Endothelial cell of umbilical vein (primary cell): ENCODE results near the gene OASL.
"Not testable (repeated sequence)": the region's sequence is repeated elsewhere in the genome, so short reads cannot be mapped to it uniquely, and the experiment has no call there.

Experiments
- CTCF ChIP-seq, 2 donors: IDR thresholded peaks; 1 replicate in 1 of 2; 2 replicates in 1 of 2; pipeline ENCODE4 v1.5.1; 2011; ENCODE audit warnings: low read length in 2 of 2, mild to moderate bottlenecking in 2 of 2, moderate library complexity in 2 of 2, control low read depth in 1 of 2, inconsistent platforms in 1 of 2, low read depth in 1 of 2; ENCODE audit not compliant: insufficient read depth in 1 of 2; ENCODE audit errors: extremely low read depth in 1 of 2
- EZH2 ChIP-seq: IDR thresholded peaks from 2 replicates; pipeline ENCODE4 v1.6.1; 2012; ENCODE audit warnings: borderline replicate concordance, low read depth, mild to moderate bottlenecking, moderate library complexity, low read length, inconsistent platforms; ENCODE audit not compliant: severe bottlenecking
- FOS ChIP-seq: IDR thresholded peaks from 2 replicates; pipeline ENCODE4 v1.6.1; 2011; ENCODE audit warnings: mild to moderate bottlenecking, low read length, moderate library complexity, borderline replicate concordance; ENCODE audit not compliant: insufficient read depth
- GATA2 ChIP-seq: IDR thresholded peaks from 2 replicates; pipeline ENCODE4 v1.7.0; 2011; ENCODE audit warnings: low read depth, mild to moderate bottlenecking, moderate library complexity, mixed read lengths, low read length; ENCODE audit not compliant: insufficient read length, insufficient read depth
- POLR2A ChIP-seq: IDR thresholded peaks from 2 replicates; pipeline ENCODE4 v1.6.1; 2012; ENCODE audit warnings: low read depth, mild to moderate bottlenecking, control low read depth, low read length

GRCh38 chr12:121064586-121064985, 25.5 kb upstream of the OASL start:
- not testable (repeated sequence) for TF ChIP-seq POLR2A; CTCF (IDR thresholded peaks at IDR 0.05; ENCODE audit: extremely low read depth in 1 of 2, insufficient read depth in 1 of 2, low read depth in 1 of 2, low read length in 2 of 2); FOS; EZH2; GATA2
